HepG2 (cell line): ENCODE data around the gene TRIM8. TPM values are rescaled to one million over a fixed set of nuclear protein-coding genes. Genes with fewer than 3 reads are reported as not detected.

Experiments used
- AKAP8 ChIP-seq: sonication (generic); formaldehyde crosslinking; IDR thresholded peaks from 2 replicates; pipeline ENCODE4 v1.5.1; 2020; ENCODE audit warnings: mild to moderate bottlenecking, missing genetic modification reagents
- CSRNP1 ChIP-seq: sonication (generic); formaldehyde crosslinking; IDR thresholded peaks from 2 replicates; pipeline ENCODE4 v1.8.1; 2023; ENCODE audit warnings: mild to moderate bottlenecking, missing genetic modification reagents
- ETS1 ChIP-seq: sonication (generic); formaldehyde crosslinking; IDR thresholded peaks from 2 replicates; pipeline ENCODE4 v1.4.0; 2020; ENCODE audit warnings: missing genetic modification reagents
- GRHL1 ChIP-seq: sonication (generic); formaldehyde crosslinking; conservative IDR thresholded peaks from 2 replicates; pipeline ENCODE4 v1.8.0; 2022; ENCODE audit warnings: missing genetic modification reagents
- MIER3 ChIP-seq: IDR thresholded peaks from 2 replicates; pipeline ENCODE4 v1.6.1; 2016; ENCODE audit warnings: missing compliant biosample characterization, borderline replicate concordance
- MXD1 ChIP-seq: sonication (generic); formaldehyde crosslinking; IDR thresholded peaks from 2 replicates; pipeline ENCODE4 v1.4.0; 2020; ENCODE audit warnings: mild to moderate bottlenecking, missing genetic modification reagents
- PHB2 ChIP-seq: fragments of 450-650 bp; IDR thresholded peaks from 2 replicates; pipeline ENCODE4 v1.6.1; 2018; ENCODE audit not compliant: partially characterized antibody
- PHF5A ChIP-seq: IDR thresholded peaks from one replicate; pipeline ENCODE4 v1.6.1; 2018; ENCODE audit warnings: low read depth, missing genetic modification reagents; ENCODE audit not compliant: unreplicated experiment
- RCOR2 ChIP-seq: IDR thresholded peaks from 2 replicates; pipeline ENCODE4 v1.6.1; 2016; ENCODE audit warnings: missing biosample characterization, missing genetic modification reagents
- TMF1 ChIP-seq: sonication (generic); formaldehyde crosslinking; IDR thresholded peaks from 2 replicates; pipeline ENCODE4 v1.8.1; 2022; ENCODE audit warnings: low read depth, missing genetic modification reagents
- YY1 ChIP-seq: IDR thresholded peaks from 2 replicates; pipeline ENCODE4 v1.6.1; 2011; ENCODE audit warnings: low read length, low read depth, moderate library complexity, mild to moderate bottlenecking; ENCODE audit not compliant: insufficient read depth, insufficient replicate concordance
- ZFP1 ChIP-seq: IDR thresholded peaks from 2 replicates; pipeline ENCODE4 v1.6.1; 2016
- ZMAT3 ChIP-seq: sonication (generic); formaldehyde crosslinking; conservative IDR thresholded peaks from 2 replicates; pipeline ENCODE4 v1.7.0; 2021; ENCODE audit warnings: missing genetic modification reagents
- ZNF17 ChIP-seq: sonication (generic); formaldehyde crosslinking; IDR thresholded peaks from 2 replicates; pipeline ENCODE4 v1.5.0; 2020; ENCODE audit warnings: mild to moderate bottlenecking, missing genetic modification reagents
- ZNF337 ChIP-seq: sonication (generic); formaldehyde crosslinking; IDR thresholded peaks from 2 replicates; pipeline ENCODE4 v1.5.1; 2020; ENCODE audit warnings: missing genetic modification reagents, low read depth, mild to moderate bottlenecking, borderline replicate concordance
- ZNF362 ChIP-seq: sonication (generic); formaldehyde crosslinking; IDR thresholded peaks from 2 replicates; pipeline ENCODE4 v1.4.0; 2020; ENCODE audit warnings: missing genetic modification reagents, mild to moderate bottlenecking, borderline replicate concordance
- ZNF414 ChIP-seq: sonication (generic); formaldehyde crosslinking; IDR thresholded peaks from 2 replicates; pipeline ENCODE4 v1.5.0; 2020; ENCODE audit warnings: missing genetic modification reagents
- ZNF451 ChIP-seq: sonication (generic); formaldehyde crosslinking; IDR thresholded peaks from 2 replicates; pipeline ENCODE4 v1.5.0; 2020; ENCODE audit warnings: mild to moderate bottlenecking, missing genetic modification reagents
- ZNF629 ChIP-seq: sonication (generic); formaldehyde crosslinking; conservative IDR thresholded peaks from 2 replicates; pipeline ENCODE4 v1.5.0; 2020; ENCODE audit warnings: missing genetic modification reagents
- ZNF691 ChIP-seq: sonication (generic); formaldehyde crosslinking; IDR thresholded peaks from 2 replicates; pipeline ENCODE4 v1.4.0; 2020; ENCODE audit warnings: missing genetic modification reagents, low read depth, mild to moderate bottlenecking, borderline replicate concordance
- ZNF777 ChIP-seq: sonication (generic); formaldehyde crosslinking; IDR thresholded peaks from 2 replicates; pipeline ENCODE4 v1.4.0; 2020; ENCODE audit warnings: missing genetic modification reagents
- polyA plus RNA-seq, 8 experiments: library from polyadenylated mRNA; depleted of rRNA in 3 of 8; stranded (reverse) in 7 of 8; unstranded in 1 of 8; fragments of >200 nt; fragmentation: Illumina TruSeq in 4 of 8; extraction: Trizol in 4 of 8; gene quantifications; 2 replicates each; pipeline versions ENCODE4 v1.2.1 to v1.2.3, GENCODE V29; 2011 to 2016; ENCODE audit warnings: low read depth in 4 of 8, missing spikeins in 1 of 8, mixed read lengths in 1 of 8; ENCODE audit not compliant: insufficient read depth in 1 of 8
- total RNA-seq, 5 experiments: library from RNA; depleted of rRNA; stranded (reverse); fragments of >200 nt; fragmentation: Illumina TruSeq; extraction: Trizol; gene quantifications; 2 replicates each; pipeline ENCODE4 v1.2.3, GENCODE V29; 2016; ENCODE audit warnings: low read depth in 1 of 5

Gene TRIM8
- total and polyA plus RNA-seq, 2 of the 13 experiments (the other 11 are each of a cell fraction or from before 2014, with no cell fraction given), result 38.9 to 66.5 TPM

- TF ChIP-seq ZNF17 (CRISPR knock-in tag) (no peak), GRHL1 (CRISPR knock-in tag) (no peak), ZNF337 (CRISPR knock-in tag) (peak; percentile 50; the same call in 1 of the 2 replicates), CSRNP1 (CRISPR knock-in tag) (peak; percentile 96), ZFP1 (CRISPR knock-in tag) (no peak; the same call in 1 of the 2 replicates), ZMAT3 (CRISPR knock-in tag) (peak; percentile 93; the same call in 1 of the 2 replicates), MXD1 (CRISPR knock-in tag) (peak; percentile 98), ETS1 (CRISPR knock-in tag) (0 out of 2 replicates have a peak, but pooled peaks have one; percentile 87), ZNF362 (peak; percentile 72), TMF1 (peak; percentile 96), ZNF777 (CRISPR knock-in tag) (peak; percentile 0), MIER3 (CRISPR knock-in tag) (no peak), PHB2 (no peak), AKAP8 (CRISPR knock-in tag) (no peak), ZNF629 (no peak), ZNF451 (CRISPR knock-in tag) (peak; percentile 86; the same call in 1 of the 2 replicates), RCOR2 (no peak), PHF5A (CRISPR knock-in tag) (peak; percentile 24), ZNF414 (peak; percentile 23; the same call in 1 of the 2 replicates), ZNF691 (CRISPR knock-in tag) (peak; percentile 85; the same call in 1 of the 2 replicates), YY1 (peak; percentile 29)
Observed at GRCh38 chr10:102644646-102645387, 538 bp downstream of the TRIM8 start (continued).
